Chondrocyte (in vitro differentiated cells): ENCODE measurements around the gene TMEM138. TPM values are rescaled to one million over a fixed set of nuclear protein-coding genes. Genes with fewer than 3 reads are reported as not detected.

Experiments used
- DNase-seq: peaks from one replicate; pipeline ENCODE4 v3.0.0; 2021; ENCODE audit warnings: mixed read lengths, low spot score
- H3K27ac Mint-ChIP-seq: one replicate; pipeline ENCODE4 v1.8.0; 2021; ENCODE audit warnings: mild to moderate bottlenecking, moderate library complexity, mixed read lengths; ENCODE audit not compliant: unreplicated experiment
- H3K27me3 Mint-ChIP-seq: 2 replicates; pipeline ENCODE4 v1.8.0; 2021; ENCODE audit warnings: low read depth, mixed read lengths
- H3K36me3 Mint-ChIP-seq: 2 replicates; pipeline ENCODE4 v1.8.0; 2021; ENCODE audit warnings: low read depth, mixed read lengths
- H3K4me1 Mint-ChIP-seq: 2 replicates; pipeline ENCODE4 v1.8.0; 2021; ENCODE audit warnings: low read depth, mild to moderate bottlenecking, mixed read lengths
- H3K4me3 Mint-ChIP-seq: one replicate; pipeline ENCODE4 v1.8.0; 2021; ENCODE audit warnings: mild to moderate bottlenecking, moderate library complexity, mixed read lengths; ENCODE audit not compliant: unreplicated experiment
- H3K9me3 Mint-ChIP-seq: 2 replicates; pipeline ENCODE4 v1.8.0; 2021; ENCODE audit warnings: low read depth, mixed read lengths
- CTCF ChIP-seq: fragments of 200-600 bp; sonication (generic); IDR thresholded peaks from 2 replicates; pipeline ENCODE4 v1.5.0; 2021; ENCODE audit warnings: antibody characterized with exemption, mild to moderate bottlenecking, moderate library complexity
- total RNA-seq: library from RNA; stranded (reverse); gene quantifications from 3 replicates; pipeline ENCODE4 v1.2.1, GENCODE V29; 2021

TMEM138 gene
- total RNA-seq, 1 donor from 2014 or later: 46.7 TPM

GRCh38 chr11:61384271-61385242 lies 22.4 kb downstream of the TMEM138 start:
- Mint-ChIP-seq H3K4me1 (peaks cover 14% of the 10 kb centered on the region), H3K27ac (no peak overlapping the region)
- no peak for DNase-seq

DNA sequence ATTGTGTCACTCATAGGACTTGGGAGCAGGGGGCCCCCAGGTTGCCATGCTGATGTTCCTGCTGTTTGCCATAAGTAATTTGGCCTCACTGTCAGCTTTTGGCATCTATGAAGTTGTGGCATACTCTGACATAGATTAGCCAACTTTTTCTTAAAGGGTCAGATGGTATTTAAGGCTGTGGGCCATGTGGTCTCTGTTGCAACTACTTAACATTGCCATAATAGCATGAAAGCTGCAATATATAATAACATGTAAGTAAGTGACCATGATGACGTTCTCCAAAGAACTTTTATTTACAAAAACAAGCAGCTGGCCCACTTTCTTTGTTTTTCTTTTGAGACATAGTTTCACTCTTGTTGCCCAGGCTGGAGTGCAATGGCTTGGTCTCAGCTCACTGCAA lies 28.0 kb downstream of the TMEM138 start:
- peaks cover 25% of the 10 kb centered on the region for H3K4me1 Mint-ChIP-seq
- H3K36me3 Mint-ChIP-seq: peaks cover 3% of the 10 kb centered on the region
- H3K27me3 Mint-ChIP-seq: no peaks in the 10 kb centered on the region
- no peak overlapping the region for H3K4me3 Mint-ChIP-seq
- peaks cover 9% of the 10 kb centered on the region for H3K9me3 Mint-ChIP-seq
- H3K27ac Mint-ChIP-seq: no peak overlapping the region
- no peak for TF ChIP-seq CTCF
- DNase-seq: no peak

More at GRCh38 chr11:61384271-61385242, 22.4 kb downstream of the TMEM138 start:
- no peak for TF ChIP-seq CTCF
- peaks cover 1% of the 10 kb centered on the region for H3K9me3 Mint-ChIP-seq
- H3K4me3 Mint-ChIP-seq: no peak overlapping the region
- H3K36me3 Mint-ChIP-seq: no peaks in the 10 kb centered on the region
- H3K27me3 Mint-ChIP-seq: no peaks in the 10 kb centered on the region

- no peaks in the 10 kb centered on the region for H3K27me3 Mint-ChIP-seq
- H3K9me3 Mint-ChIP-seq: peaks cover 9% of the 10 kb centered on the region
- peaks cover 11% of the 10 kb centered on the region for H3K36me3 Mint-ChIP-seq
- H3K4me1 Mint-ChIP-seq: peaks cover 18% of the 10 kb centered on the region
- H3K4me3 Mint-ChIP-seq: peak overlapping the region; percentile 94
- peak; percentile 67 for TF ChIP-seq CTCF
- H3K27ac Mint-ChIP-seq: peak overlapping the region; percentile 88
- DNase-seq: no peak
Observed at GRCh38 chr11:61392981-61393595, 30.9 kb downstream of the TMEM138 start.

DNA sequence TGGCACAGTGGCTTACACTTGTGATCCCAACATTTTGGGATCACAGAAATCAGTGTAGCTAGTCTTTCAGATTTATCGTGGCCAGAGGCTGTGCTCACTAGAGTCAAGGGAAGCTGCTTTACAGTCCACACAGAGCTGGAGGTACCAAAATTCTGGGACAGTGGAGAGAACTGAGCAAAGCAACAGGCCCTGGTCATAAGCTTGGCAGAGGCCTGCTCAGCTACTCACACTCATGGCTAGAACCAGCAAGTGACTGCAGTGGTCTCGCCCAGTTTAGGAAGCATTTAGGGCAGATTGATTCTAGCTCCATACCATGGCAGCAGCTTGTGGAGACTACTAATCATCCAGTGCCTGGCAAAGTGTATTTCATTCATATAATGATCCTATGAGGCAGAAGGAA lies 39.0 kb downstream of the TMEM138 start:
- H3K27ac Mint-ChIP-seq: no peak overlapping the region
- no peaks in the 10 kb centered on the region for H3K9me3 Mint-ChIP-seq
- no peak for DNase-seq
- H3K4me3 Mint-ChIP-seq: no peak overlapping the region
- no peak for TF ChIP-seq CTCF
- peaks cover 27% of the 10 kb centered on the region for H3K4me1 Mint-ChIP-seq
- H3K27me3 Mint-ChIP-seq: no peaks in the 10 kb centered on the region
- H3K36me3 Mint-ChIP-seq: peaks cover 16% of the 10 kb centered on the region

DNA sequence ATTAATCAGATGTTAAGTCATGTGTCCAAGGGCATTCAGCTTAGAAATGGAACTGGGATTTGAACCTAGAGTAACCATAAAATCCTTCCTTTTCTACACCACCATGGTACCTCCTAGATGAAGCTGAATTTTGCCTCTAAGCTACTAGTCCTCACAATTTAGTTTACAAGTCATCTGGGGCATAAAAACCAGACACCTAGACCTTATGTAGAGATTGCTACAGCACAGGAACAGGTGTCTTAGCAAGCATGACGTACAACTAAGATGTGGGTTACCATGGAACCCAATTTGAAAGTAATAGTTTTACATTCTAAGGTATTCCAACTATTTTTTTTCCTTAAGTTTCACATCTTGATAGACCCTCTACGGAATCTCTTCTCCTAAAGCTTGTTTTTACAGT lies 39.4 kb downstream of the TMEM138 start:
- no peaks in the 10 kb centered on the region for H3K27me3 Mint-ChIP-seq
- no peak for TF ChIP-seq CTCF
- no peak for DNase-seq
- peaks cover 16% of the 10 kb centered on the region for H3K36me3 Mint-ChIP-seq
- H3K27ac Mint-ChIP-seq: no peak overlapping the region
- no peak overlapping the region for H3K4me3 Mint-ChIP-seq
- no peaks in the 10 kb centered on the region for H3K9me3 Mint-ChIP-seq
- H3K4me1 Mint-ChIP-seq: peaks cover 30% of the 10 kb centered on the region
